ENCODE data around the gene PNKP.

The PNKP gene

DNA sequence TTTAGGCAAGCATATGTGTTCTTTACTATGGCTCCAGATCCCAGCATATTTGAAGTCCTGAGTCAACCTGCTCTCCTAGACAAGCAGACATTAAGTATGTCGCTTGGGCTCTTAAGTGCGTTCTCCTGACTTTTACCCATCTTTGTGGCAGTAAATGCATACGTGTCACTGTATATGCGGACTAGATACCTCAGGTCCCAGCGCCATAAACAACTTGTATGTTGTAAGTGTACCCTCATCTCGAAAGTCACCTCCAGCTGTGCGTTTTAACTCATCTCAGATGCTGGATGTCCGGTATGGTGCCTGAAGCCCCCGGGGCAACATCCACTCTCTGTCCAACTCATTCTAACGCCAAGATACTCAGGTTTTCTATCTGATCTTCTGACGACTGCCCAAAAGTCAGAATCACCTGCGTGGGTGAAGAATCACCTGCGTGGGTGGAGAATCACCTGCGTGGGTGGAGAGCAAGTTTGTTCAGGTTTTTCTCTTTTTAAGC, 14.7 kb downstream of the PNKP start:
- H3K4me1 Mint-ChIP-seq = peaks cover 49% of the 10 kb centered on the region
- ATAC-seq (no peak), DNase-seq (no peak)
- H3K27me3 Mint-ChIP-seq = no peaks in the 10 kb centered on the region
- peaks cover 9% of the 10 kb centered on the region for H3K9me3 Mint-ChIP-seq
- peaks cover 15% of the 10 kb centered on the region for H3K36me3 Mint-ChIP-seq (ENCODE audit: low read depth)
- H3K27ac Mint-ChIP-seq = peak overlapping the region; percentile 75
- peak overlapping the region; percentile 79 for H3K4me3 Mint-ChIP-seq

DNA sequence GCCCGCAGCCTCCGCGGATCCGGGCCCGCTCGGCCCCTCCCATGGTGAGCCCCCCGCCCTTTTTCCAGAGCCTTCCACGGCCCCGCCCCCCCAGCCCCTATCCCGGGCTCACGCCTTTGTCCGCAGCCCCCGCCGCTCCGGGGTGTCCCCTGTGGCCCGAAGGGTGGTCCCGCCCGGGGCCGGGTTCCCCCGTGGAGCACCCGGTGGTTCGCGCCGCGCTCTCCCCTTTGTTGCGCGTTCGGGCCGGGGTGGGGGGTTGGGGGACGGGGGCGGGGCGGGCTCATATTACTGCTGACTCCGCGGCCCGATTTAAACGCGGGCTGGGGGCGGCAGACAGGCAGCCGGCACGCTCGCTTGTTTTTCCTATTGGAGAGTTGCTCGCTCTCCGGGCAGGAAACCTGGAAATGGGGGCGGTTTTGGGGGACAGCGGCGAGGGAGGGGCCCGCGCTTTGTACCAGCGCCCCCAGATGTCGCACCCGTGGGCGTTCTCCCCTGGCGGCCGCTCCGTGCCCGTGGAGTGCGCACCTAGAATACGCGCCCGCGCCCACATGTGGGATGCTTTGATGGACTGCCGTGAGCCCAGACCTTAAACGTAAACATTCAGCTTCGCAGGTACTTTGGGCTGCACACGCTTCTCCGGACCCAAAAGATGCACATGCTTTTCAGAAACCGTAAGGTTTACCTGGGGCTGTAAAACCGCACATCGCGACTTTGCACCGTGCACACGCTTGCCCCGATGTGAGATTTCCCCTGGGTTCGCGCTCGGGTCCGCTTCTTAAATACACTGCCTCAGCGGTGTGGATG, 15.7 kb downstream of the PNKP start:
- Mint-ChIP-seq H3K27me3 (no peaks in the 10 kb centered on the region), H3K36me3 (ENCODE audit: low read depth) (peaks cover 12% of the 10 kb centered on the region), H3K27ac (peak overlapping the region; percentile 75), H3K4me1 (peaks cover 49% of the 10 kb centered on the region), H3K4me3 (peak overlapping the region; percentile 79), H3K9me3 (peaks cover 9% of the 10 kb centered on the region)
- no peak for ATAC-seq
- DNase-seq = no peak

DNA sequence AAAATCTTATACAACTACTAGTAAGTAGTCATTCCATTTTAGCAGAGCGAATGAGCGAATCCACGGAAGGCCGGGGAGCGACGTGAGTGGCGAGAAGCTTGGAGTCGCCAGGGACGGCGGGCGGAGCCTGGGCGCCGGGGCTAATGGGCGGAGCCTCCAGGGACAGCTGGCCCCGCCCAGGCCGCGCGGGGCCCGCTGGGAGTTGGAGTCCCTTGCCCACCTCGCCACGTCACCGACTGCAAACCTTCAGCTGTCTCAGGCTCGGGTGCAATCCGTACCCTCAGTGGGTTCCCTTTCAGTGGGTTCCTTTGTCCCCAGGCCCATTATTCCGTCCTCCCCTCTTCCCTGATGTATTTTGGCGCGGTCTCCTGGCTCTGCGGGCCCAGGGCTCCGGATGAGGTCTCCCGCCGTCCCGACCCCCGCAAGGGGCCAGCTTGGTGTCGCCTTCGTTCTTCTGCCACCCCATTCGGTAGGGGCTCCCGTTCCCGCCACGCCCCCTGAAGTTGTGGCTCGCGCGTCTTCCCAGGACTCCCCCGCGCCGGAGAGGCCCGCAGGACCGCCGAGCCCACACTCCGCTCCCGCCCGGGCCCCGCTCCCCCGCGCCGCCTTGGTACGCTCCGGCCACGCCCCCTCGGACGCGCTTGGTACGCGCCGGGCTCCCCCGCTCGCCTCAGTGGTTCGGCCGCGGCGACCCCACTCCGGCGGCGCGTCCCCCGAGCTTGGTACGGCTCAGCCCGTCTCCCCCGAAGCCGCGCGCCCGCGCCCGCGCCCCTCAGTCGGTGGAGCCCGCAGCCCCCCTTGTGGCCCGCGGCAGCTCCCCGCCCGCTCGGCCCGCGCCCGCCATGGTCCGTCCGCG, 16.7 kb downstream of the PNKP start, which contains the start of gene PTOV1:
PTOV1 (plus strand) TSS at position 673 of the 856 bp plus-strand sequence.
- peaks cover 12% of the 10 kb centered on the region for H3K36me3 Mint-ChIP-seq (ENCODE audit: low read depth)
- peak within 1 kb of the TSS; percentile 89 for H3K27ac Mint-ChIP-seq
- H3K9me3 Mint-ChIP-seq = peaks cover 9% of the 10 kb centered on the region
- DNase-seq (peak; percentile 93), ATAC-seq (peak; percentile 81)
- H3K4me1 Mint-ChIP-seq = peaks cover 49% of the 10 kb centered on the region
- H3K4me3 Mint-ChIP-seq = peak within 1 kb of the TSS; percentile 84
- H3K27me3 Mint-ChIP-seq = no peaks in the 10 kb centered on the region

DNA sequence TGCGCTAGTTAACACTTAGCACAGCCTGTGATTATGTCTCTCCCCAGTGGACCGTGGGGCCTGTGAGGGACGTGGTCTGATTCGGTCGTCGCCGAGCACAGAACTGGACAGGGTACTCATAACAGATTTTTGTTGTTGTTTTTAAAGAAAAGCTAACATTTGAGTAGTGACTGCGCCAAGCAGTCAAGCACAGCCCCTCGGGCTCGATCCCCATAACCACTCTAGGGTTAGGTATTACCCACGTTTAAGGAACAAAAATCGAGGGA, 17.2 kb downstream of the PNKP start:
- peak overlapping the region; percentile 84 for H3K4me3 Mint-ChIP-seq
- ATAC-seq (no peak), DNase-seq (no peak)
- peaks cover 9% of the 10 kb centered on the region for H3K9me3 Mint-ChIP-seq
- no peak overlapping the region for H3K27ac Mint-ChIP-seq
- no peaks in the 10 kb centered on the region for H3K27me3 Mint-ChIP-seq
- H3K36me3 Mint-ChIP-seq (ENCODE audit: low read depth) = peaks cover 7% of the 10 kb centered on the region
- peaks cover 49% of the 10 kb centered on the region for H3K4me1 Mint-ChIP-seq

DNA sequence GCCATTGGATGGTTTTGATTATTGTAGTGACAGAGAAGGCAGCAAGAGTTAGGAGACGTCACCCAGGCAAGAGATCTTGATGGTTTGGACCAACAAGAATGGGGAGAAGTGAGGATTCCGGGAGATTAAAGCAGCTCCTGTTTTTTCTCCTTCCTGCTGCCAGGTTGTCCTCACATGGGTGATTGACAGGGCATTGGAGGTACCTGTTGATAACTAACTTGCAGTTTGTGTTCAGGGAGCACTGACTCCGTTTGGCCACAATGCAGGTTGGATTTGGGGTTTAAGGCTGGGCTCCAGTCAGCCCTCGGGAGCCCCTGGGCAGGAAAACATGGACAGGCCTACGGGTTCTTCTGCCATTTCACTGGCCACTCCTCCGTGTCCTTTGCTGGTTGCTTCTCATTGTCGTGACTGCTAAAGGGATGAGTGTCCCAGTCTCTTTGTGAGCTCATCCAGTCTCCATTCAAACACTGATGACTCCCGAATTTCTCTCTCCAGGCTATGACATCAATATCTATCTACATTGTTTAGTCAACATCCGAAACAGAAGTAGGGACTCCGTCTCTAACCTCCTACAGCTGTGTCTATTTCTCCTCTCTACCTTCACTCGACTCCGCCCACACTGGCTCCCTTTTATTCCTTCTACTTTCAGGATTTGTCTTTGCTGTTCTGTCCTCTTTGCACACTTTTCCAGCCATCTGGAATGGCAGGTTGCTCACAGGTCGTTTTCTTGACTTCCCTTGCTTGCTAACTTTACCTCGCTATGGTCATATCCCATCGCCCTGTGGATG, 17.7 kb downstream of the PNKP start:
- peaks cover 9% of the 10 kb centered on the region for H3K9me3 Mint-ChIP-seq
- ATAC-seq (no peak), DNase-seq (no peak)
- H3K27ac Mint-ChIP-seq = peak overlapping the region; percentile 72
- peaks cover 49% of the 10 kb centered on the region for H3K4me1 Mint-ChIP-seq
- H3K27me3 Mint-ChIP-seq = no peaks in the 10 kb centered on the region
- H3K4me3 Mint-ChIP-seq = peak overlapping the region; percentile 84
- H3K36me3 Mint-ChIP-seq (ENCODE audit: low read depth) = peaks cover 7% of the 10 kb centered on the region

DNA sequence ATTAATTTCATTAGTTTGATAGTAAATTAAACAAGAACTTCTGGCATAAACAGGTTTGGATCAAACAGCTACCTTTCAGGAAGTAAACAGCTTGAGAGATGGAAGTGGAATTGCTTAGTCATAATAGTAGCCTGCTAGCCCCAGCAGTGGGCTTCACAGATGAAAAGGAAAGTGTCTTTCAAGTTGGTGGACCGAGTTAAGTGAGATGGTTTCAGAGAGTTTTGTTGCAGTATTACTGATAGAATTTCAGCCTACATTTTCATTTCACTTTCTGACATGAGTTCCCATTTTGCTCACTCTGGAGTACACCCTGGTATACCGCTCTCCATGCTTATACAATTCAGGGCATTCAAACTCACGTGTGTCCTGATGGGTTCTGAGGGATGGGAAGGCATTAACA, 18.4 kb downstream of the PNKP start:
- Mint-ChIP-seq H3K36me3 (ENCODE audit: low read depth) (peaks cover 7% of the 10 kb centered on the region), H3K4me1 (peaks cover 49% of the 10 kb centered on the region), H3K27me3 (no peaks in the 10 kb centered on the region), H3K9me3 (peaks cover 9% of the 10 kb centered on the region), H3K27ac (peak overlapping the region; percentile 72), H3K4me3 (peak overlapping the region; percentile 60)
- DNase-seq (no peak), ATAC-seq (no peak)

DNA sequence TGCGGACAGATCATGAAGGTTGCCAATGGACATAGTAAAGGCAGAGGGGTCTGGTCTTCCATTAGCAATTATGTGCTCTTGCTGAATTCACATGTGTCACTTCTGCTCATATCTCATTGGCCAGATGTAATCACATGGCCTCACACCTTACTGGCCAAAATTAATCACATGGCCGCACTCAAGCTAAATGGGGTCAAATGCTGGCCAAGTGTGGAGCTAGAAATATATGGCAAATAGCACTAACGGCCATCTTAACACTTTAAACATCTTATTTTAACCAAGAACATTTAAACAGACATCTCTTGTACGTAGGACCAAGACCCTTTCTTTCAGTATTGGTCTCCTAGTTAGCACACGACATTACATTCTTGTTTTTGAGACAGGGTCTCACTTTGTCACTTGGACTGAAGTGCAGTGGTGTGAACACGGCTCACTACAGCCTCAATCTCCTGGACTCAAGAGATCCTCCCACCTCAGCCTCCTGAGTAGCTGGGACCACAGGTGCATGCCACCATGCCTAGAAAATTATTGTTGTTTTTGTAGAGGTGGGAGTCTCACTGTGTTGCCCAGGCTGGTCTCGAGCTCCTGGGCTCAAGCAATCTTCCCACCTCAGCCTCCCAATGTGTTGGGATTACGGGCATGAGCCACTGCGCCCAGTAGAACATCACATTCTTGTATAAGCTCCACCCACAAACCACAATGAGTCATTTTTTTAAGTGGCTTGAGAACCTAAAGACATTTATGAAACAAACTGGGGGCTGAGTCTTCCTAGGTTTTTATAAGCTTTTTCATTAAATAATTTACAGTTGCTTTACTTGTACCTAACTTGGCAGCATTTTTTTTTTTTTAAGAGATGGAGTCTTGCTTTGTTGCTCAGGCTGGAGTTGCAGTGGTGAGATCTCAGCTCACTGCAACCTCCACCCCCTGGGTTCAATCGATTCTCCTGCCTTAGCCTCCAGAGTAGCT, 19.4 kb downstream of the PNKP start:
- ATAC-seq (no peak), DNase-seq (no peak)
- Mint-ChIP-seq H3K27me3 (no peaks in the 10 kb centered on the region), H3K27ac (peak overlapping the region; percentile 46), H3K4me3 (no peak overlapping the region), H3K9me3 (peaks cover 9% of the 10 kb centered on the region), H3K36me3 (ENCODE audit: low read depth) (peaks cover 7% of the 10 kb centered on the region), H3K4me1 (peaks cover 41% of the 10 kb centered on the region)

DNA sequence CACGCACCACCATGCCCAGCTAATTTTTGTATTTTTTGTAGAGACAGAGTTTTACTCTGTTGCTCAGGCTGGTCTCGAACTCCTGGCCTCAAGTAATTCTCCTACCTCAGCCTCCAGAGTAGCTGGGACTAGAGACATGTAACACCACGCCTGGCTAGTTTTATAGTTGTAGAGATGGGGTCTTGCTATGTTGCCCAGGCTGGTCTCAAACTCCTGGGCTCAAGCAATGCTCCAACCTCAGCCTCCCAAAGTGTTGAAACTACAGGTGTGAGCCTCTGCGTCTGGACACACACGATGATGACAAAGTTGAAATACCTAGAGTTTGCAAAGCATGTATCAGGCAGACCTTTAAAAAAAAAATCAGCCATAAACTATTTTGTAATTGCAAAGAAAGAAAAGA, 21.0 kb downstream of the PNKP start:
- ATAC-seq (no peak), DNase-seq (no peak)
- Mint-ChIP-seq H3K27ac (no peak overlapping the region), H3K27me3 (no peaks in the 10 kb centered on the region), H3K4me1 (peaks cover 28% of the 10 kb centered on the region), H3K36me3 (ENCODE audit: low read depth) (peaks cover 2% of the 10 kb centered on the region), H3K4me3 (no peak overlapping the region), H3K9me3 (peaks cover 9% of the 10 kb centered on the region)

DNA sequence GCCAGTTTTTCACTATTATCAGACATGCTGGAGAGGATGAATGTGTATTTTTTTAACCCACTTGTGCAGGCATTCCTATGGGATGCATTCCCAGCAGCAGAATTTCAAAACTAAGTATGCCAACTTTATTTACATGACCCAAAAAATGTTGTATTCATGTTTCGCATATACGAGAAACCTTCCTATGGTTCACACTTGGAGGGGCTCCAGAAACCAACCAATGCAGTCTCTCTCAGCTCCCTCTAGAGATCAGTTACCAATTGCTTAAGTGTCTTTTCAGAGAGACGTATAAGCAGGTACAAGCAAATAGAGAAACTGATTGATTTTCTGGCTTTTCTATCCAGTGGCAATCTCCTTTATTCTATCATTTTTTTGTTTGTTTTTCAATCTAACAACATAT, 22.0 kb downstream of the PNKP start:
- H3K4me3 Mint-ChIP-seq = no peak overlapping the region
- no peaks in the 10 kb centered on the region for H3K27me3 Mint-ChIP-seq
- no peak for DNase-seq
- H3K27ac Mint-ChIP-seq = no peak overlapping the region
- ATAC-seq = no peak
- H3K36me3 Mint-ChIP-seq (ENCODE audit: low read depth) = peaks cover 5% of the 10 kb centered on the region
- H3K9me3 Mint-ChIP-seq = peaks cover 9% of the 10 kb centered on the region
- H3K4me1 Mint-ChIP-seq = peaks cover 25% of the 10 kb centered on the region

DNA sequence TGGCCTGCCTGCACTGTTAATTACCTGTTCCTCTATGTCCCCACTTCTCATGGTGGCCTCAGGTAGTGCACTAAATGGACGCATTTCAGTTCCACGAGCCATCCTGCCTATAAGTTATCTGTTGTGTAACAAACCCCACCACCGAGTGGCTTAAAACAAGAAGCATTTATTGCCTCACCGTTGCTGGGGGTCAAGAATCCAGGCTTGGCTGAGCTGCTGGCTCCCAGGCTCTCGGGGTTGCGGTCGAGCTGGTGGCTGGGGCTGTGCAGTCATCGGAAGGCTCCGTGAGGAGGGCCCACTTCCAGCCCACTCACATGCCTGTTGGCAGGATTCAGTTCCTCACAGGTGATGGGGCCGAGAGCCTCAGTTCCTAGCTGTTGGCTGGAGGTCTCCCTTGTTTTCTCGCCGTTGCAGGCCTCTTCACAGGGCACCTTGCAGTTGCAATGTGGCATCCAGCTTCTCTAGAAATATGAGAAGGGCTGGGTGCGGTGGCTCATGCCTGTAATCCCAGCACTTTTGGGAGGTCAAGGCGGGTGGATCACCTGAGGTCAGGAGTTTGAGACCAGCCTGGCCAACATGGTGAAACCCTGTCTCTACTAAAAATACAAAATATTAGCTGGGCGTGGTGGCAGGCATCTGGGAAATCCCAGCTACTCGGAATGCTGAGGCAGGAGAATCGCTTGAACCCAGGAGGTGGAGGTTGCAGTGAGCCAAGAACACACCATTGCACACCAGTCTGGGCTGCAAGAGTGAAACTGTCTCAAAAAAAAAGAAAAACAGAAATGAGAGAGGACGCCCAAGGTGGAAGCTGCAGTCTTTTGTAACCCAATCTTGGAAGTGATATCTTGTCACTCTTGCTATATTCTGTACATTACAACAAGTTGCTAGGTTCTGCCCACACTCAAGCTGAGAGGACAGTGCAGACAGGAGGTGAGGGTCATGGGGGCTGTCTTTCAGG, 23.0 kb downstream of the PNKP start:
- Mint-ChIP-seq H3K27me3 (no peaks in the 10 kb centered on the region), H3K36me3 (ENCODE audit: low read depth) (peaks cover 5% of the 10 kb centered on the region), H3K9me3 (peaks cover 4% of the 10 kb centered on the region), H3K27ac (no peak overlapping the region), H3K4me1 (peaks cover 16% of the 10 kb centered on the region), H3K4me3 (no peak overlapping the region)
- no peak for DNase-seq
- no peak for ATAC-seq

DNA sequence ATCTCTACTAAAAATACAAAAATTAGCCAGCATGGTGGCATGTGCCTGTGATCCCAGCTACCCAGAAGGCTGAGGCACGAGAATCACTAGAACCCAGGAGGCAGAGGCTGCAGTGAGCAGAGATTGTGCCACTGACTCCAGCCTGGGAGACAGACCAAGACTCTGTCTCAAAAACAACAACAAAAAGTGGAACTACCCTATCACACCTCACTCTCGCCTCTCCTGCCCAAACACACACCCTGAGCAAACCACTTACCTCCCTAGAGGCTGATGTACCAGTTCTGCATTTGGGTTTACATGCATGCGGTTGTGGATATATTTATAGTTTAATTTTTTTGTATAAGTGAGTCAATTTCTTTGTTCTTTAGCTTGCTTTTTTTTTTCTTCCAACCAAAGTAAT, 24.1 kb downstream of the PNKP start:
- peaks cover 4% of the 10 kb centered on the region for H3K4me1 Mint-ChIP-seq
- DNase-seq (no peak), ATAC-seq (no peak)
- H3K9me3 Mint-ChIP-seq = no peaks in the 10 kb centered on the region
- H3K27ac Mint-ChIP-seq = no peak overlapping the region
- H3K36me3 Mint-ChIP-seq (ENCODE audit: low read depth) = peaks cover 11% of the 10 kb centered on the region
- no peak overlapping the region for H3K4me3 Mint-ChIP-seq
- no peaks in the 10 kb centered on the region for H3K27me3 Mint-ChIP-seq

DNA sequence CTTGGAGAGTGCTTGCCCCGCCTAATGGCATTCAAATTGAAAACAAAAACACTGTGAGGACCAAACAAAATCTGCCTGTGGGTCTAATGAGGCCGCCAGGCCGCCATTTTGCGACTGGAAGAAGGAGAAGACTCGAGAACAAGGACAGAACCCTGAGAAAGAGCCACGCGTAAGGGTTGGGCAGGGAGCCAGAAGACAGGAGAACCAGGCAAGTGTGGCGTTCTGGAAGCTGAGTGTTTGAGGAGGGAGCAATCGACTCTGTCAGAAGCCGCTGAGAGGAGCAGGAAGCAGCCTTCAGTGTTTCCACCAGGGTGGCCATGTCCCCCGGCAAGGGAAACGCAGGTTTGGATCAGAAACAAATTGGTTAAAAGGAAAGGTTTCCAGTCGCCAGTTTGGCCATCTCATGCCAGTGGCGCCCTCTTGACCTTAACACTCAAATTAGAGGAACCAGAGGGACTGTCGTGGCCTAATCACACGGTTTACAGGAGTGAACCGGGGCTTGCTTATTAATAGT, 26.6 kb downstream of the PNKP start:
- H3K4me3 Mint-ChIP-seq = no peak overlapping the region
- H3K36me3 Mint-ChIP-seq (ENCODE audit: low read depth) = peaks cover 19% of the 10 kb centered on the region
- H3K27ac Mint-ChIP-seq = no peak overlapping the region
- DNase-seq (no peak), ATAC-seq (no peak)
- H3K4me1 Mint-ChIP-seq = no peaks in the 10 kb centered on the region
- no peaks in the 10 kb centered on the region for H3K27me3 Mint-ChIP-seq
- H3K9me3 Mint-ChIP-seq = no peaks in the 10 kb centered on the region

DNA sequence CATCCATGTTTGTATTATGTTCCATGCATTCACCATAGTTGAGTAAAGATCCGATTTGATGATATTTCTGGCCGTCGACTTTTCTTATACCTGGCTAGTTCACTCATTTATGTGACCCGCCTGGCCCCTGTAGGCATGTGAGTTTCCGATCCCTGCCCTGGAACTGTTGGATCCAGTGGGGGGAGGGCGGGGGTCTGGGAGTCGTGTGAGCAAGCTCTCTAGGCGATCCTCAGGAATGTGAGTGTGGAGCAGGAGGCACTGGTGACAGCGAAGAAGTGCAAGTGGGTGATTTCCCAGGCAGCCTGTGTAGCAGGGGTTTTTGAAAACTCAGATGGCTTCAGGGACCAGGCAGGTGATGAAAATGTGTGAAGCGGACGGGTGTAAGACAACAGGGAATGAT, 27.1 kb downstream of the PNKP start:
- Mint-ChIP-seq H3K36me3 (ENCODE audit: low read depth) (peaks cover 19% of the 10 kb centered on the region), H3K4me3 (no peak overlapping the region), H3K9me3 (no peaks in the 10 kb centered on the region), H3K4me1 (no peaks in the 10 kb centered on the region), H3K27me3 (no peaks in the 10 kb centered on the region), H3K27ac (no peak overlapping the region)
- ATAC-seq (no peak), DNase-seq (no peak)
